Measurements from ENCODE around the gene SLC38A2.

Gene SLC38A2

GRCh38 chr12:46391630-46392029 lies 19.1 kb upstream of the SLC38A2 start:
- DNase-seq = no peak

GRCh38 chr12:46390881-46391280 lies 18.3 kb upstream of the SLC38A2 start:
- DNase-seq = no peak

- no peak for DNase-seq
Measured at GRCh38 chr12:46390304-46390703, 17.7 kb upstream of the SLC38A2 start.

- no peak for DNase-seq
Measured at GRCh38 chr12:46389031-46389616, 16.6 kb upstream of the SLC38A2 start.

GRCh38 chr12:46388427-46389021 lies 16.0 kb upstream of the SLC38A2 start:
- DNase-seq = no peak

- DNase-seq = no peak
Measured at GRCh38 chr12:46387670-46388069, 15.1 kb upstream of the SLC38A2 start.

- DNase-seq = no peak
Measured at GRCh38 chr12:46386877-46387629, 14.5 kb upstream of the SLC38A2 start.

GRCh38 chr12:46386360-46386867 lies 13.8 kb upstream of the SLC38A2 start:
- no peak for DNase-seq

- no peak for DNase-seq
Measured at GRCh38 chr12:46385438-46385837, 12.9 kb upstream of the SLC38A2 start.

GRCh38 chr12:46384451-46385309 lies 12.1 kb upstream of the SLC38A2 start:
- DNase-seq = no peak

- DNase-seq = peak; percentile 40 to 65 (median 59)
Measured at GRCh38 chr12:46383654-46384450, 11.3 kb upstream of the SLC38A2 start.

GRCh38 chr12:46382964-46383653 lies 10.5 kb upstream of the SLC38A2 start:
- peak; percentile 71 to 85 (median 77) for DNase-seq

GRCh38 chr12:46382408-46382963 lies 9.9 kb upstream of the SLC38A2 start:
- DNase-seq = no peak

GRCh38 chr12:46380881-46381280 lies 8.3 kb upstream of the SLC38A2 start:
- DNase-seq = no peak

- no peak for DNase-seq
Measured at GRCh38 chr12:46380022-46380796, 7.6 kb upstream of the SLC38A2 start.

- DNase-seq = no peak
Measured at GRCh38 chr12:46379352-46379751, 6.8 kb upstream of the SLC38A2 start.

- DNase-seq = no peak
Measured at GRCh38 chr12:46378530-46378929, 6.0 kb upstream of the SLC38A2 start.

- no peak for DNase-seq
Measured at GRCh38 chr12:46377678-46378077, 5.1 kb upstream of the SLC38A2 start.

GRCh38 chr12:46376579-46376978 lies 4.0 kb upstream of the SLC38A2 start:
- DNase-seq = no peak

GRCh38 chr12:46374711-46375110 lies 2.1 kb upstream of the SLC38A2 start:
- DNase-seq = no peak
